ENCODE data around the gene MT1A. TPM values are rescaled to one million over a fixed set of nuclear protein-coding genes. Genes with fewer than 3 reads are reported as not detected.
A peak's percentile ranks its signal among the peaks of the same experiment; 100 is the strongest.

MT1A gene
- total RNA-seq, 1 experiment from 2014 or later, result 2.8 TPM

DNA sequence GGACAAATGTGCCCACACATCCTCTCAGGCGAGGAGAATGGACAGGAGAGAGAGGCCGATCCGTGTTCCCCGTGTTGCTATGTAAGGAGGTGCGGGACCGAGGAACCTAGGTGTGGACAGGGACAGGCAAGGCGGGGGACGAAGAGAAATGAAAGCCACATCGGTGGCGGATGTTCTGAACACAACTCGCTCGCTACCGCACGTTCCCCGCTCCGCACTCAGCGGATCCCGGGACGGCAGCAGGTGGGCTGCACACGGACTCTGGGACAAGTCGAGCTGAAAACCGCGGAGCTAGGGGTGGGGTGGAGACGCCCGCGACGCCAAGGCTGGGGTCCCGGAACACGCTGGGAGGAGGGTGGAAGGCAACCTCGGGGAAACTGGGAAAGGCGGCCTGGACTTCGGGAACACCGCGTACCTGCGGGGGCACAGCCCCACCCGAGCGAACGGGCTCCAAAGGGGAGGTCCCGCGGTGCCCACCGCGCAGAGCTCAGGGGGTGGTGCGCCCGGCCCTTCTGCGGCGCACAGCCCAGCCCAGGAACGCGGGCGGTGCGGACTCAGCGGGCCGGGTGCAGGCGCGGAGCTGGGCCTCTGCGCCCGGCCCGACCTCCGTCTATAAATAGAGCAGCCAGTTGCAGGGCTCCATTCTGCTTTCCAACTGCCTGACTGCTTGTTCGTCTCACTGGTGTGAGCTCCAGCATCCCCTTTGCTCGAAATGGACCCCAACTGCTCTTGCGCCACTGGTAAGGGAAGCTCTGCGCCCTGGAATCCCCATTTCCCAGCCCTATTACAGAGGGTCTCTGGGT lies 13.1 kb upstream of the MT1A start, which contains the start of gene MT1E:
MT1E (plus strand) TSS at position 642 of the 803 bp plus-strand sequence; CDS start at position 713, 71 bp downstream.
- DNase-seq (ENCODE audit: low spot score) (peak; percentile 67), ATAC-seq (peak; percentile 77)
- Mint-ChIP-seq H3K27ac (no peak within 1 kb of the TSS), H3K4me1 (peaks cover 49% of the 10 kb centered on the region), H3K27me3 (ENCODE audit: low read depth) (peaks cover 98% of the 10 kb centered on the region), H3K36me3 (peaks cover 2% of the 10 kb centered on the region; the same call in 1 of the 2 replicates), H3K4me3 (peak within 1 kb of the TSS; percentile 77), H3K9me3 (peaks cover 8% of the 10 kb centered on the region; the same call in 1 of the 2 replicates)
- ChIA-PET POLR2A (interaction anchor here (0.6 to 4.9 kb wide), 19 partner anchors 8 to 78 kb away, joined by 3 to 68 read pairs (median 4); partner anchors contain the start of genes MT1A, MT1F, MT1G and MT1H), CTCF (interaction anchor here (0.7 to 2.4 kb wide), 7 partner anchors 7 to 76 kb away, joined by 3 to 8 read pairs (median 6); partner anchors contain the start of gene MT2A)
- TF ChIP-seq RELA (CRISPR knock-in tag; IDR thresholded peaks at IDR 0.05; ENCODE audit: borderline replicate concordance), result no peak
- TF ChIP-seq, protein P1, sequence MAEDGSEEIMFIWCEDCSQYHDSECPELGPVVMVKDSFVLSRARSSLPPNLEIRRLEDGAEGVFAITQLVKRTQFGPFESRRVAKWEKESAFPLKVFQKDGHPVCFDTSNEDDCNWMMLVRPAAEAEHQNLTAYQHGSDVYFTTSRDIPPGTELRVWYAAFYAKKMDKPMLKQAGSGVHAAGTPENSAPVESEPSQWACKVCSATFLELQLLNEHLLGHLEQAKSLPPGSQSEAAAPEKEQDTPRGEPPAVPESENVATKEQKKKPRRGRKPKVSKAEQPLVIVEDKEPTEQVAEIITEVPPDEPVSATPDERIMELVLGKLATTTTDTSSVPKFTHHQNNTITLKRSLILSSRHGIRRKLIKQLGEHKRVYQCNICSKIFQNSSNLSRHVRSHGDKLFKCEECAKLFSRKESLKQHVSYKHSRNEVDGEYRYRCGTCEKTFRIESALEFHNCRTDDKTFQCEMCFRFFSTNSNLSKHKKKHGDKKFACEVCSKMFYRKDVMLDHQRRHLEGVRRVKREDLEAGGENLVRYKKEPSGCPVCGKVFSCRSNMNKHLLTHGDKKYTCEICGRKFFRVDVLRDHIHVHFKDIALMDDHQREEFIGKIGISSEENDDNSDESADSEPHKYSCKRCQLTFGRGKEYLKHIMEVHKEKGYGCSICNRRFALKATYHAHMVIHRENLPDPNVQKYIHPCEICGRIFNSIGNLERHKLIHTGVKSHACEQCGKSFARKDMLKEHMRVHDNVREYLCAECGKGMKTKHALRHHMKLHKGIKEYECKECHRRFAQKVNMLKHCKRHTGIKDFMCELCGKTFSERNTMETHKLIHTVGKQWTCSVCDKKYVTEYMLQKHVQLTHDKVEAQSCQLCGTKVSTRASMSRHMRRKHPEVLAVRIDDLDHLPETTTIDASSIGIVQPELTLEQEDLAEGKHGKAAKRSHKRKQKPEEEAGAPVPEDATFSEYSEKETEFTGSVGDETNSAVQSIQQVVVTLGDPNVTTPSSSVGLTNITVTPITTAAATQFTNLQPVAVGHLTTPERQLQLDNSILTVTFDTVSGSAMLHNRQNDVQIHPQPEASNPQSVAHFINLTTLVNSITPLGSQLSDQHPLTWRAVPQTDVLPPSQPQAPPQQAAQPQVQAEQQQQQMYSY (CRISPR knock-in tag; IDR thresholded peaks at IDR 0.05), result peak; percentile 90
- TF ChIP-seq, protein P2, sequence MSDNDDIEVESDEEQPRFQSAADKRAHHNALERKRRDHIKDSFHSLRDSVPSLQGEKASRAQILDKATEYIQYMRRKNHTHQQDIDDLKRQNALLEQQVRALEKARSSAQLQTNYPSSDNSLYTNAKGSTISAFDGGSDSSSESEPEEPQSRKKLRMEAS (CRISPR knock-in tag; IDR thresholded peaks at IDR 0.05), result peak; percentile 57
- no peak for TF ChIP-seq ZNF263 (CRISPR knock-in tag; IDR thresholded peaks at IDR 0.05; ENCODE audit: low read depth)
- no peak for TF ChIP-seq NR2C2 (CRISPR knock-in tag; IDR thresholded peaks at IDR 0.05)
- no peak for TF ChIP-seq SMAD3 (CRISPR knock-in tag; IDR thresholded peaks at IDR 0.05; ENCODE audit: borderline replicate concordance)
- TF ChIP-seq CREB1 (CRISPR knock-in tag; IDR thresholded peaks at IDR 0.05), result no peak
- TF ChIP-seq, protein P3, sequence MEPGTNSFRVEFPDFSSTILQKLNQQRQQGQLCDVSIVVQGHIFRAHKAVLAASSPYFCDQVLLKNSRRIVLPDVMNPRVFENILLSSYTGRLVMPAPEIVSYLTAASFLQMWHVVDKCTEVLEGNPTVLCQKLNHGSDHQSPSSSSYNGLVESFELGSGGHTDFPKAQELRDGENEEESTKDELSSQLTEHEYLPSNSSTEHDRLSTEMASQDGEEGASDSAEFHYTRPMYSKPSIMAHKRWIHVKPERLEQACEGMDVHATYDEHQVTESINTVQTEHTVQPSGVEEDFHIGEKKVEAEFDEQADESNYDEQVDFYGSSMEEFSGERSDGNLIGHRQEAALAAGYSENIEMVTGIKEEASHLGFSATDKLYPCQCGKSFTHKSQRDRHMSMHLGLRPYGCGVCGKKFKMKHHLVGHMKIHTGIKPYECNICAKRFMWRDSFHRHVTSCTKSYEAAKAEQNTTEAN (CRISPR knock-in tag; IDR thresholded peaks at IDR 0.05), result no peak
- TF ChIP-seq, protein P4, sequence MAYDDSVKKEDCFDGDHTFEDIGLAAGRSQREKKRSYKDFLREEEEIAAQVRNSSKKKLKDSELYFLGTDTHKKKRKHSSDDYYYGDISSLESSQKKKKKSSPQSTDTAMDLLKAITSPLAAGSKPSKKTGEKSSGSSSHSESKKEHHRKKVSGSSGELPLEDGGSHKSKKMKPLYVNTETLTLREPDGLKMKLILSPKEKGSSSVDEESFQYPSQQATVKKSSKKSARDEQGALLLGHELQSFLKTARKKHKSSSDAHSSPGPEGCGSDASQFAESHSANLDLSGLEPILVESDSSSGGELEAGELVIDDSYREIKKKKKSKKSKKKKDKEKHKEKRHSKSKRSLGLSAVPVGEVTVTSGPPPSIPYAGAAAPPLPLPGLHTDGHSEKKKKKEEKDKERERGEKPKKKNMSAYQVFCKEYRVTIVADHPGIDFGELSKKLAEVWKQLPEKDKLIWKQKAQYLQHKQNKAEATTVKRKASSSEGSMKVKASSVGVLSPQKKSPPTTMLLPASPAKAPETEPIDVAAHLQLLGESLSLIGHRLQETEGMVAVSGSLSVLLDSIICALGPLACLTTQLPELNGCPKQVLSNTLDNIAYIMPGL (CRISPR knock-in tag; IDR thresholded peaks at IDR 0.05), result peak; percentile 69
- TF ChIP-seq, protein P5, sequence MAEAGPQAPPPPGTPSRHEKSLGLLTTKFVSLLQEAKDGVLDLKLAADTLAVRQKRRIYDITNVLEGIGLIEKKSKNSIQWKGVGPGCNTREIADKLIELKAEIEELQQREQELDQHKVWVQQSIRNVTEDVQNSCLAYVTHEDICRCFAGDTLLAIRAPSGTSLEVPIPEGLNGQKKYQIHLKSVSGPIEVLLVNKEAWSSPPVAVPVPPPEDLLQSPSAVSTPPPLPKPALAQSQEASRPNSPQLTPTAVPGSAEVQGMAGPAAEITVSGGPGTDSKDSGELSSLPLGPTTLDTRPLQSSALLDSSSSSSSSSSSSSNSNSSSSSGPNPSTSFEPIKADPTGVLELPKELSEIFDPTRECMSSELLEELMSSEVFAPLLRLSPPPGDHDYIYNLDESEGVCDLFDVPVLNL (CRISPR knock-in tag; IDR thresholded peaks at IDR 0.05; ENCODE audit: borderline replicate concordance, low read depth), result no peak
- TF ChIP-seq ELF4 (CRISPR knock-in tag; IDR thresholded peaks at IDR 0.05; ENCODE audit: low read depth), result no peak
- TF ChIP-seq, protein P6, sequence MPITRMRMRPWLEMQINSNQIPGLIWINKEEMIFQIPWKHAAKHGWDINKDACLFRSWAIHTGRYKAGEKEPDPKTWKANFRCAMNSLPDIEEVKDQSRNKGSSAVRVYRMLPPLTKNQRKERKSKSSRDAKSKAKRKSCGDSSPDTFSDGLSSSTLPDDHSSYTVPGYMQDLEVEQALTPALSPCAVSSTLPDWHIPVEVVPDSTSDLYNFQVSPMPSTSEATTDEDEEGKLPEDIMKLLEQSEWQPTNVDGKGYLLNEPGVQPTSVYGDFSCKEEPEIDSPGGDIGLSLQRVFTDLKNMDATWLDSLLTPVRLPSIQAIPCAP (CRISPR knock-in tag; IDR thresholded peaks at IDR 0.05), result no peak
- no peak for TF ChIP-seq TP53 (CRISPR knock-in tag; IDR thresholded peaks at IDR 0.05)
- TF ChIP-seq, protein P7, sequence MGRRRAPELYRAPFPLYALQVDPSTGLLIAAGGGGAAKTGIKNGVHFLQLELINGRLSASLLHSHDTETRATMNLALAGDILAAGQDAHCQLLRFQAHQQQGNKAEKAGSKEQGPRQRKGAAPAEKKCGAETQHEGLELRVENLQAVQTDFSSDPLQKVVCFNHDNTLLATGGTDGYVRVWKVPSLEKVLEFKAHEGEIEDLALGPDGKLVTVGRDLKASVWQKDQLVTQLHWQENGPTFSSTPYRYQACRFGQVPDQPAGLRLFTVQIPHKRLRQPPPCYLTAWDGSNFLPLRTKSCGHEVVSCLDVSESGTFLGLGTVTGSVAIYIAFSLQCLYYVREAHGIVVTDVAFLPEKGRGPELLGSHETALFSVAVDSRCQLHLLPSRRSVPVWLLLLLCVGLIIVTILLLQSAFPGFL (CRISPR knock-in tag; IDR thresholded peaks at IDR 0.05; ENCODE audit: borderline replicate concordance), result peak; percentile 59; the same call in 1 of the 2 replicates
- TF ChIP-seq, protein P8, sequence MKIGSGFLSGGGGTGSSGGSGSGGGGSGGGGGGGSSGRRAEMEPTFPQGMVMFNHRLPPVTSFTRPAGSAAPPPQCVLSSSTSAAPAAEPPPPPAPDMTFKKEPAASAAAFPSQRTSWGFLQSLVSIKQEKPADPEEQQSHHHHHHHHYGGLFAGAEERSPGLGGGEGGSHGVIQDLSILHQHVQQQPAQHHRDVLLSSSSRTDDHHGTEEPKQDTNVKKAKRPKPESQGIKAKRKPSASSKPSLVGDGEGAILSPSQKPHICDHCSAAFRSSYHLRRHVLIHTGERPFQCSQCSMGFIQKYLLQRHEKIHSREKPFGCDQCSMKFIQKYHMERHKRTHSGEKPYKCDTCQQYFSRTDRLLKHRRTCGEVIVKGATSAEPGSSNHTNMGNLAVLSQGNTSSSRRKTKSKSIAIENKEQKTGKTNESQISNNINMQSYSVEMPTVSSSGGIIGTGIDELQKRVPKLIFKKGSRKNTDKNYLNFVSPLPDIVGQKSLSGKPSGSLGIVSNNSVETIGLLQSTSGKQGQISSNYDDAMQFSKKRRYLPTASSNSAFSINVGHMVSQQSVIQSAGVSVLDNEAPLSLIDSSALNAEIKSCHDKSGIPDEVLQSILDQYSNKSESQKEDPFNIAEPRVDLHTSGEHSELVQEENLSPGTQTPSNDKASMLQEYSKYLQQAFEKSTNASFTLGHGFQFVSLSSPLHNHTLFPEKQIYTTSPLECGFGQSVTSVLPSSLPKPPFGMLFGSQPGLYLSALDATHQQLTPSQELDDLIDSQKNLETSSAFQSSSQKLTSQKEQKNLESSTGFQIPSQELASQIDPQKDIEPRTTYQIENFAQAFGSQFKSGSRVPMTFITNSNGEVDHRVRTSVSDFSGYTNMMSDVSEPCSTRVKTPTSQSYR (CRISPR knock-in tag; IDR thresholded peaks at IDR 0.05), result no peak
- TF ChIP-seq, protein P9, sequence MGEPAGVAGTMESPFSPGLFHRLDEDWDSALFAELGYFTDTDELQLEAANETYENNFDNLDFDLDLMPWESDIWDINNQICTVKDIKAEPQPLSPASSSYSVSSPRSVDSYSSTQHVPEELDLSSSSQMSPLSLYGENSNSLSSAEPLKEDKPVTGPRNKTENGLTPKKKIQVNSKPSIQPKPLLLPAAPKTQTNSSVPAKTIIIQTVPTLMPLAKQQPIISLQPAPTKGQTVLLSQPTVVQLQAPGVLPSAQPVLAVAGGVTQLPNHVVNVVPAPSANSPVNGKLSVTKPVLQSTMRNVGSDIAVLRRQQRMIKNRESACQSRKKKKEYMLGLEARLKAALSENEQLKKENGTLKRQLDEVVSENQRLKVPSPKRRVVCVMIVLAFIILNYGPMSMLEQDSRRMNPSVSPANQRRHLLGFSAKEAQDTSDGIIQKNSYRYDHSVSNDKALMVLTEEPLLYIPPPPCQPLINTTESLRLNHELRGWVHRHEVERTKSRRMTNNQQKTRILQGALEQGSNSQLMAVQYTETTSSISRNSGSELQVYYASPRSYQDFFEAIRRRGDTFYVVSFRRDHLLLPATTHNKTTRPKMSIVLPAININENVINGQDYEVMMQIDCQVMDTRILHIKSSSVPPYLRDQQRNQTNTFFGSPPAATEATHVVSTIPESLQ (CRISPR knock-in tag; IDR thresholded peaks at IDR 0.05), result no peak
- no peak for TF ChIP-seq ZNF232 (CRISPR knock-in tag; IDR thresholded peaks at IDR 0.05)
- 0 out of 2 replicates have a peak, but pooled peaks have one; percentile 14 for TF ChIP-seq ZNF317 (CRISPR knock-in tag; IDR thresholded peaks at IDR 0.05; ENCODE audit: borderline replicate concordance, low read depth)
- TF ChIP-seq TEAD4 (CRISPR knock-in tag; IDR thresholded peaks at IDR 0.05), result no peak
- TF ChIP-seq IRF2 (CRISPR knock-in tag; IDR thresholded peaks at IDR 0.05; ENCODE audit: borderline replicate concordance, low read depth), result no peak
